HEK293 (cell line): Measurements from ENCODE around the gene ZFP36.
A peak's percentile ranks its signal among the peaks of the same experiment; 100 is the strongest.

Source experiments
- BCL11A ChIP-seq: fragments of 450-650 bp; formaldehyde crosslinking; IDR thresholded peaks from 2 replicates; pipeline ENCODE4 v1.5.1; 2016; ENCODE audit warnings: low read depth, missing biosample characterization, missing genetic modification characterization
- FEZF1 ChIP-seq: fragments of 450-650 bp; formaldehyde crosslinking; IDR thresholded peaks from 2 replicates; pipeline ENCODE4 v1.5.1; 2016; ENCODE audit warnings: missing biosample characterization, missing genetic modification characterization
- KLF9 ChIP-seq: fragments of 450-650 bp; formaldehyde crosslinking; IDR thresholded peaks from 2 replicates; pipeline ENCODE4 v1.5.1; 2016; ENCODE audit warnings: missing biosample characterization, missing genetic modification characterization, low read depth
- SALL2 ChIP-seq: fragments of 450-650 bp; formaldehyde crosslinking; IDR thresholded peaks from 2 replicates; pipeline ENCODE4 v1.5.0; 2017; ENCODE audit warnings: missing biosample characterization, mild to moderate bottlenecking, missing genetic modification characterization, borderline replicate concordance
- SCRT1 ChIP-seq: fragments of 450-650 bp; formaldehyde crosslinking; IDR thresholded peaks from 2 replicates; pipeline ENCODE4 v1.5.1; 2016; ENCODE audit warnings: missing biosample characterization, missing genetic modification characterization, borderline replicate concordance
- TSHZ1 ChIP-seq: fragments of 450-650 bp; formaldehyde crosslinking; IDR thresholded peaks from 2 replicates; pipeline ENCODE4 v1.5.1; 2016; ENCODE audit warnings: missing biosample characterization, missing genetic modification characterization, borderline replicate concordance
- ZBTB1 ChIP-seq: fragments of 450-650 bp; formaldehyde crosslinking; IDR thresholded peaks from 2 replicates; pipeline ENCODE4 v1.5.1; 2016; ENCODE audit warnings: missing biosample characterization, missing genetic modification characterization
- ZBTB44 ChIP-seq: fragments of 450-650 bp; IDR thresholded peaks from 2 replicates; pipeline ENCODE4 v1.5.1; 2018; ENCODE audit warnings: missing biosample characterization, mild to moderate bottlenecking, missing genetic modification characterization
- ZBTB7A ChIP-seq: fragments of 450-650 bp; formaldehyde crosslinking; IDR thresholded peaks from 2 replicates; pipeline ENCODE4 v1.5.1; 2016; ENCODE audit warnings: low read depth, missing biosample characterization, missing genetic modification characterization
- ZNF140 ChIP-seq: fragments of 450-650 bp; formaldehyde crosslinking; IDR thresholded peaks from 2 replicates; pipeline ENCODE4 v1.5.1; 2016; ENCODE audit warnings: missing biosample characterization, missing genetic modification characterization
- ZNF16 ChIP-seq: fragments of 450-650 bp; formaldehyde crosslinking; IDR thresholded peaks from 2 replicates; pipeline ENCODE4 v1.5.1; 2016; ENCODE audit warnings: low read depth, missing biosample characterization, missing genetic modification characterization
- ZNF175 ChIP-seq: fragments of 450-650 bp; formaldehyde crosslinking; IDR thresholded peaks from 2 replicates; pipeline ENCODE4 v1.5.1; 2016; ENCODE audit warnings: missing biosample characterization, missing genetic modification characterization
- ZNF19 ChIP-seq: fragments of 450-650 bp; formaldehyde crosslinking; IDR thresholded peaks from 2 replicates; pipeline ENCODE4; 2016; ENCODE audit warnings: missing biosample characterization, missing genetic modification characterization, low read depth
- ZNF23 ChIP-seq: fragments of 450-650 bp; formaldehyde crosslinking; IDR thresholded peaks from 2 replicates; pipeline ENCODE4 v1.5.1; 2016; ENCODE audit warnings: missing biosample characterization, missing genetic modification characterization, borderline replicate concordance
- ZNF24 ChIP-seq: fragments of 450-650 bp; formaldehyde crosslinking; IDR thresholded peaks from 2 replicates; pipeline ENCODE4 v1.5.1; 2016; ENCODE audit warnings: missing biosample characterization, missing genetic modification characterization
- ZNF248 ChIP-seq: fragments of 450-650 bp; formaldehyde crosslinking; IDR thresholded peaks from 2 replicates; pipeline ENCODE4 v1.5.1; 2017; ENCODE audit warnings: missing biosample characterization, missing genetic modification characterization
- ZNF366 ChIP-seq: fragments of 450-650 bp; formaldehyde crosslinking; conservative IDR thresholded peaks from 2 replicates; pipeline ENCODE4 v1.5.1; 2016; ENCODE audit warnings: missing biosample characterization, missing genetic modification characterization
- ZNF426 ChIP-seq: fragments of 450-650 bp; formaldehyde crosslinking; IDR thresholded peaks from 2 replicates; pipeline ENCODE4 v1.5.1; 2017; ENCODE audit warnings: missing biosample characterization, missing genetic modification characterization, mild to moderate bottlenecking, inconsistent platforms, moderate library complexity
- ZNF48 ChIP-seq: fragments of 450-650 bp; formaldehyde crosslinking; IDR thresholded peaks from 2 replicates; pipeline ENCODE4 v1.5.1; 2016; ENCODE audit warnings: missing biosample characterization, missing genetic modification characterization
- ZNF488 ChIP-seq: fragments of 450-650 bp; formaldehyde crosslinking; IDR thresholded peaks from 2 replicates; pipeline ENCODE4 v1.5.1; 2016; ENCODE audit warnings: missing biosample characterization, missing genetic modification characterization
- ZNF501 ChIP-seq: fragments of 450-650 bp; formaldehyde crosslinking; IDR thresholded peaks from 2 replicates; pipeline ENCODE4 v1.5.1; 2016; ENCODE audit warnings: missing biosample characterization, missing genetic modification characterization
- ZNF514 ChIP-seq: fragments of 450-650 bp; formaldehyde crosslinking; IDR thresholded peaks from 2 replicates; pipeline ENCODE4 v1.5.1; 2016; ENCODE audit warnings: missing biosample characterization, missing genetic modification characterization
- ZNF664 ChIP-seq: fragments of 450-650 bp; formaldehyde crosslinking; IDR thresholded peaks from 2 replicates; pipeline ENCODE4 v1.5.1; 2016; ENCODE audit warnings: missing biosample characterization, missing genetic modification characterization
- ZNF830 ChIP-seq: fragments of 450-650 bp; IDR thresholded peaks from 2 replicates; pipeline ENCODE4 v1.5.0; 2018; ENCODE audit warnings: missing biosample characterization, missing genetic modification characterization, low read depth, mild to moderate bottlenecking, moderate library complexity
- ZNF843 ChIP-seq: fragments of 450-650 bp; formaldehyde crosslinking; IDR thresholded peaks from 2 replicates; pipeline ENCODE4 v1.5.1; 2016; ENCODE audit warnings: missing biosample characterization, missing genetic modification characterization
- ZSCAN30 ChIP-seq: fragments of 450-650 bp; IDR thresholded peaks from 2 replicates; pipeline ENCODE4 v1.5.1; 2018; ENCODE audit warnings: missing biosample characterization, mild to moderate bottlenecking, missing genetic modification characterization, moderate library complexity
- TF ChIP-seq, protein P1 (sequence below): fragments of 450-650 bp; IDR thresholded peaks from 2 replicates; pipeline ENCODE4 v1.5.1; 2018; ENCODE audit warnings: missing biosample characterization, missing genetic modification characterization
- TF ChIP-seq, protein P2 (sequence below): fragments of 450-650 bp; formaldehyde crosslinking; IDR thresholded peaks from 2 replicates; pipeline ENCODE4 v1.5.1; 2016; ENCODE audit warnings: missing biosample characterization, missing genetic modification characterization
- TF ChIP-seq, protein P3 (sequence below): fragments of 450-650 bp; formaldehyde crosslinking; IDR thresholded peaks from 2 replicates; pipeline ENCODE4 v1.5.1; 2017; ENCODE audit warnings: missing biosample characterization, missing genetic modification characterization

Gene ZFP36

GRCh38 chr19:39412100-39412866 is 5.6 kb downstream of the ZFP36 start, which contains the start of gene PLEKHG2 (continued):
- TF ChIP-seq SCRT1 (tag by site-specific recombination) (peak; percentile 50; the same call in 1 of the 2 replicates), ZNF514 (tag by site-specific recombination) (no peak), ZNF24 (tag by site-specific recombination) (peak; percentile 97), ZNF175 (tag by site-specific recombination) (no peak), ZNF426 (tag by site-specific recombination) (no peak), ZNF664 (tag by site-specific recombination) (0 out of 2 replicates have a peak, but pooled peaks have one; percentile 13), ZNF140 (no peak), ZSCAN30 (tag by site-specific recombination) (peak; percentile 97), BCL11A (tag by site-specific recombination) (peak; percentile 99), ZNF843 (tag by site-specific recombination) (peak; percentile 79), SALL2 (peak; percentile 42; the same call in 1 of the 2 replicates), ZNF488 (0 out of 2 replicates have a peak, but pooled peaks have one; percentile 53), ZNF23 (no peak), ZNF19 (0 out of 2 replicates have a peak, but pooled peaks have one; percentile 2), ZNF830 (tag by site-specific recombination) (no peak), ZNF16 (tag by site-specific recombination) (no peak), ZNF48 (tag by site-specific recombination) (no peak), ZNF501 (tag by site-specific recombination) (peak; percentile 96), ZNF366 (tag by site-specific recombination) (peak; percentile 54; the same call in 1 of the 2 replicates), TSHZ1 (tag by site-specific recombination) (peak; percentile 81), ZNF248 (no peak), ZBTB7A (tag by site-specific recombination) (peak; percentile 100), ZBTB44 (tag by site-specific recombination) (peak; percentile 92), ZBTB1 (tag by site-specific recombination) (peak; percentile 96), KLF9 (tag by site-specific recombination) (peak; percentile 96), FEZF1 (tag by site-specific recombination) (no peak)
- TF ChIP-seq, protein P1, sequence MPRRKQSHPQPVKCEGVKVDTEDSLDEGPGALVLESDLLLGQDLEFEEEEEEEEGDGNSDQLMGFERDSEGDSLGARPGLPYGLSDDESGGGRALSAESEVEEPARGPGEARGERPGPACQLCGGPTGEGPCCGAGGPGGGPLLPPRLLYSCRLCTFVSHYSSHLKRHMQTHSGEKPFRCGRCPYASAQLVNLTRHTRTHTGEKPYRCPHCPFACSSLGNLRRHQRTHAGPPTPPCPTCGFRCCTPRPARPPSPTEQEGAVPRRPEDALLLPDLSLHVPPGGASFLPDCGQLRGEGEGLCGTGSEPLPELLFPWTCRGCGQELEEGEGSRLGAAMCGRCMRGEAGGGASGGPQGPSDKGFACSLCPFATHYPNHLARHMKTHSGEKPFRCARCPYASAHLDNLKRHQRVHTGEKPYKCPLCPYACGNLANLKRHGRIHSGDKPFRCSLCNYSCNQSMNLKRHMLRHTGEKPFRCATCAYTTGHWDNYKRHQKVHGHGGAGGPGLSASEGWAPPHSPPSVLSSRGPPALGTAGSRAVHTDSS (tag by site-specific recombination): peak; percentile 73
- TF ChIP-seq, protein P2, sequence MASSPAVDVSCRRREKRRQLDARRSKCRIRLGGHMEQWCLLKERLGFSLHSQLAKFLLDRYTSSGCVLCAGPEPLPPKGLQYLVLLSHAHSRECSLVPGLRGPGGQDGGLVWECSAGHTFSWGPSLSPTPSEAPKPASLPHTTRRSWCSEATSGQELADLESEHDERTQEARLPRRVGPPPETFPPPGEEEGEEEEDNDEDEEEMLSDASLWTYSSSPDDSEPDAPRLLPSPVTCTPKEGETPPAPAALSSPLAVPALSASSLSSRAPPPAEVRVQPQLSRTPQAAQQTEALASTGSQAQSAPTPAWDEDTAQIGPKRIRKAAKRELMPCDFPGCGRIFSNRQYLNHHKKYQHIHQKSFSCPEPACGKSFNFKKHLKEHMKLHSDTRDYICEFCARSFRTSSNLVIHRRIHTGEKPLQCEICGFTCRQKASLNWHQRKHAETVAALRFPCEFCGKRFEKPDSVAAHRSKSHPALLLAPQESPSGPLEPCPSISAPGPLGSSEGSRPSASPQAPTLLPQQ: peak; percentile 93
- TF ChIP-seq, protein P3, sequence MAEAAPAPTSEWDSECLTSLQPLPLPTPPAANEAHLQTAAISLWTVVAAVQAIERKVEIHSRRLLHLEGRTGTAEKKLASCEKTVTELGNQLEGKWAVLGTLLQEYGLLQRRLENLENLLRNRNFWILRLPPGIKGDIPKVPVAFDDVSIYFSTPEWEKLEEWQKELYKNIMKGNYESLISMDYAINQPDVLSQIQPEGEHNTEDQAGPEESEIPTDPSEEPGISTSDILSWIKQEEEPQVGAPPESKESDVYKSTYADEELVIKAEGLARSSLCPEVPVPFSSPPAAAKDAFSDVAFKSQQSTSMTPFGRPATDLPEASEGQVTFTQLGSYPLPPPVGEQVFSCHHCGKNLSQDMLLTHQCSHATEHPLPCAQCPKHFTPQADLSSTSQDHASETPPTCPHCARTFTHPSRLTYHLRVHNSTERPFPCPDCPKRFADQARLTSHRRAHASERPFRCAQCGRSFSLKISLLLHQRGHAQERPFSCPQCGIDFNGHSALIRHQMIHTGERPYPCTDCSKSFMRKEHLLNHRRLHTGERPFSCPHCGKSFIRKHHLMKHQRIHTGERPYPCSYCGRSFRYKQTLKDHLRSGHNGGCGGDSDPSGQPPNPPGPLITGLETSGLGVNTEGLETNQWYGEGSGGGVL (tag by site-specific recombination): peak; percentile 99
